Activated CD8-positive, alpha-beta memory T cell treated with anti-CD3 and anti-CD28 coated beads, Interleukin-2, amount 50 U/mL, for 1 hour (primary cell): ENCODE data around the gene FAM177B.
A peak's percentile ranks its signal among the peaks of the same experiment; 100 is the strongest.

Experiments
- DNase-seq: peaks from one replicate; pipeline ENCODE4 v3.0.0-alpha.2; 2020; ENCODE audit errors: extremely low read depth

FAM177B gene

GRCh38 chr1:222736972-222737371 lies at the start of gene FAM177B:
Gene FAM177B (plus strand): TSS chr1:222737202. CDS start chr1:222746546, 9,344 bp downstream.
- DNase-seq: no peak

GRCh38 chr1:222691016-222691415 lies 46.0 kb upstream of the FAM177B start:
- DNase-seq: no peak

- no peak for DNase-seq
Measured at GRCh38 chr1:222694927-222695326, 42.1 kb upstream of the FAM177B start.

GRCh38 chr1:222696741-222697140 lies 40.3 kb upstream of the FAM177B start:
- no peak for DNase-seq

GRCh38 chr1:222697203-222697602 lies 39.8 kb upstream of the FAM177B start:
- DNase-seq: no peak

GRCh38 chr1:222697826-222698225 lies 39.2 kb upstream of the FAM177B start:
- DNase-seq: no peak

GRCh38 chr1:222702210-222702609 lies 34.8 kb upstream of the FAM177B start:
- no peak for DNase-seq

GRCh38 chr1:222704260-222704659 lies 32.7 kb upstream of the FAM177B start:
- DNase-seq: no peak

GRCh38 chr1:222706815-222707214 lies 30.2 kb upstream of the FAM177B start:
- DNase-seq: no peak

- no peak for DNase-seq
Measured at GRCh38 chr1:222709700-222710153, 27.3 kb upstream of the FAM177B start.

GRCh38 chr1:222711319-222712252 lies 25.4 kb upstream of the FAM177B start:
- DNase-seq: peak; percentile 23

- peak; percentile 70 for DNase-seq
Measured at GRCh38 chr1:222712253-222713090, 24.5 kb upstream of the FAM177B start, which contains the start of the genes AIDA and BROX. Gene AIDA (minus strand): TSS chr1:222712491. CDS start chr1:222712317, 174 bp downstream. Gene BROX (plus strand): TSS chr1:222712564. CDS start chr1:222715700, 3,136 bp downstream.

- peak; percentile 87 for DNase-seq
Measured at GRCh38 chr1:222713091-222713961, 23.7 kb upstream of the FAM177B start.

- no peak for DNase-seq
Measured at GRCh38 chr1:222716393-222716792, 20.6 kb upstream of the FAM177B start.

GRCh38 chr1:222728746-222729145 lies 8.3 kb upstream of the FAM177B start:
- no peak for DNase-seq

GRCh38 chr1:222730866-222731265 lies 6.1 kb upstream of the FAM177B start:
- no peak for DNase-seq

- DNase-seq: no peak
Measured at GRCh38 chr1:222732216-222733159, 4.5 kb upstream of the FAM177B start.

- DNase-seq: no peak
Measured at GRCh38 chr1:222734740-222735139, 2.3 kb upstream of the FAM177B start.

- no peak for DNase-seq
Measured at GRCh38 chr1:222736470-222736869, 532 bp upstream of the FAM177B start.

- DNase-seq: no peak
Measured at GRCh38 chr1:222739465-222739864, 2.5 kb downstream of the FAM177B start.
